Omental fat pad (tissue), 4 donors: ENCODE results near the gene CXCL12. TPM values are rescaled to one million over a fixed set of nuclear protein-coding genes. Genes with fewer than 3 reads are reported as not detected.

Experiments used
- ATAC-seq: fragments of 150-250 bp; one replicate; pipeline ENCODE4 v1.9.1; 2016; ENCODE audit warnings: mild to moderate bottlenecking, moderate library complexity; ENCODE audit not compliant: low FRiP score
- DNase-seq: peaks from one replicate; pipeline ENCODE4 v3.0.0-alpha.2; 2019; ENCODE audit warnings: low spot score
- total RNA-seq, 4 donors: library from RNA; depleted of rRNA; stranded (reverse); fragments of >200 nt; gene quantifications; one replicate each; pipeline ENCODE4 v1.1.0, GENCODE V29; 2016
- TF ChIP-seq, protein P1 (sequence below), 3 donors: fragments of 450-650 bp; IDR thresholded peaks; one replicate each; pipeline ENCODE4 v1.5.1; 2016 to 2017; ENCODE audit warnings: antibody characterized with exemption in 3 of 3, mild to moderate bottlenecking in 3 of 3, moderate library complexity in 2 of 3

The CXCL12 gene
- total RNA-seq, 4 donors from 2014 or later: 53.4 to 277 (median 117) TPM

DNA sequence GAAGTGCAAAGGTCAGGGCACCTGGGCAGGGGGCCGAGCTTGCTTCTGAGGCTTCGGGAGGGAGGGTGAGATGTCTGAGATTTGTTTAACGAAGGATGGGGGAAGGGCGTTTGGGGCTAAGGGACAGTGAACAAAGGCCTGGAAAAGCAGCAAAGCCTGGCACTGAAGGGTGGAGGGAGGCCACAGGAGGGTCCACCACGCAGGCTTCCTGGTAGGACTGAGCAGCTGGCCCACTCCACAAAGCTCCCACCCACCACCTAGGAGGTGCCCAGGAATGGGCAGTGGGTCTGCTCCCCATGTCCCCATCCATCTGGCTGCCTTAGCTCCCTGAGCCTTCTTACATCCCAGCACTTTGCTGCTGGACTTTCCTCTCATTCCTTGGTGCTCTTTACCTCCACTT is 39.4 kb upstream of the CXCL12 start:
- TF ChIP-seq, protein P1, sequence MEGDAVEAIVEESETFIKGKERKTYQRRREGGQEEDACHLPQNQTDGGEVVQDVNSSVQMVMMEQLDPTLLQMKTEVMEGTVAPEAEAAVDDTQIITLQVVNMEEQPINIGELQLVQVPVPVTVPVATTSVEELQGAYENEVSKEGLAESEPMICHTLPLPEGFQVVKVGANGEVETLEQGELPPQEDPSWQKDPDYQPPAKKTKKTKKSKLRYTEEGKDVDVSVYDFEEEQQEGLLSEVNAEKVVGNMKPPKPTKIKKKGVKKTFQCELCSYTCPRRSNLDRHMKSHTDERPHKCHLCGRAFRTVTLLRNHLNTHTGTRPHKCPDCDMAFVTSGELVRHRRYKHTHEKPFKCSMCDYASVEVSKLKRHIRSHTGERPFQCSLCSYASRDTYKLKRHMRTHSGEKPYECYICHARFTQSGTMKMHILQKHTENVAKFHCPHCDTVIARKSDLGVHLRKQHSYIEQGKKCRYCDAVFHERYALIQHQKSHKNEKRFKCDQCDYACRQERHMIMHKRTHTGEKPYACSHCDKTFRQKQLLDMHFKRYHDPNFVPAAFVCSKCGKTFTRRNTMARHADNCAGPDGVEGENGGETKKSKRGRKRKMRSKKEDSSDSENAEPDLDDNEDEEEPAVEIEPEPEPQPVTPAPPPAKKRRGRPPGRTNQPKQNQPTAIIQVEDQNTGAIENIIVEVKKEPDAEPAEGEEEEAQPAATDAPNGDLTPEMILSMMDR (IDR thresholded peaks at IDR 0.05): no peak
- no peak for ATAC-seq
- DNase-seq: no peak

DNA sequence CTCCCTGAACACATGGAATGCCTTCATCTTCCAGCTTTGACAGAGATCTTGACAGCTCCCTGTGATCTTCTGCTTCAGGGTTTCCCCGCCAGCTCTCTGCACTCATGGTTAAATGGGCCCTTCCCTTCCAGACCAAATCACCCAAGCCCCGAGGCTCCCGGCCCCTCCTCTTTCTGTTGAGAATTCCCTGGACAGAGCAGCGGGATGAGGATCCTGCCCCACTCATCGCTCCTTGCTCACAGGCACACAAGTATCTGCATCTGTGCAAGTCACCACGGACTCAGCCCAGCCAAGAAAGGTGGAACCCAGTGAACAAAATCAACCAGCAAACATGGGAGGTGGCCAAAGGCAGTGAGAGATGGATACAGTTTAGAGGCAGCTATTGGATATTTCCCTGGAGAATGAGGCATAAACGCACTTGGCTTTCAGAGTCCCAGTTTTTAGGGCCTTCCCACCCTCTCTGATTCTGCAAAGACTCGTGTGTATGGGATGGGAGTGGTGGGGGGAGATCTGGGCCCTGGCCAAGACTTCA is 37.7 kb upstream of the CXCL12 start:
- ATAC-seq (no peak), DNase-seq (no peak)
- TF ChIP-seq, protein P1 (IDR thresholded peaks at IDR 0.05): no peak

DNA sequence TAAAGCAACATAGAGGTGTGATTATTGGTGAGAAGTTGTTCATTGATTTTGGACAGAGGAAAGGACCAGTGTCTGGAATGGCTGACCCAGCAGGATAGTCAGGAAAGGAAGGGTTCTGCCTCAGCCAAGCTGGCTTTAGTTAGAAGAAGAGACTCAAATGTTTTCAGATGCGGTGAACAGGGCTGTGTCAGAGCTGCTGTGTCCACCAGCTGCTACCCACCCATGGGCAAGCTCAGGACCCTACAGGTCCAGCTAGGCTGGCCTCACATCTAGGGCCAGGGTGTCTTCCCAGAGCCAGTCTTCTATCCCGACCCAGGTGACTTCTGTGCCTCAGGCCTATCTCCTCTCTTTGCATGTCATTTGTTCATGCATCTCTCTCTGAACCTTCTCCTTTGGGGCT is 37.3 kb upstream of the CXCL12 start:
- TF ChIP-seq, protein P1 (IDR thresholded peaks at IDR 0.05): no peak
- DNase-seq: no peak
- no peak for ATAC-seq

DNA sequence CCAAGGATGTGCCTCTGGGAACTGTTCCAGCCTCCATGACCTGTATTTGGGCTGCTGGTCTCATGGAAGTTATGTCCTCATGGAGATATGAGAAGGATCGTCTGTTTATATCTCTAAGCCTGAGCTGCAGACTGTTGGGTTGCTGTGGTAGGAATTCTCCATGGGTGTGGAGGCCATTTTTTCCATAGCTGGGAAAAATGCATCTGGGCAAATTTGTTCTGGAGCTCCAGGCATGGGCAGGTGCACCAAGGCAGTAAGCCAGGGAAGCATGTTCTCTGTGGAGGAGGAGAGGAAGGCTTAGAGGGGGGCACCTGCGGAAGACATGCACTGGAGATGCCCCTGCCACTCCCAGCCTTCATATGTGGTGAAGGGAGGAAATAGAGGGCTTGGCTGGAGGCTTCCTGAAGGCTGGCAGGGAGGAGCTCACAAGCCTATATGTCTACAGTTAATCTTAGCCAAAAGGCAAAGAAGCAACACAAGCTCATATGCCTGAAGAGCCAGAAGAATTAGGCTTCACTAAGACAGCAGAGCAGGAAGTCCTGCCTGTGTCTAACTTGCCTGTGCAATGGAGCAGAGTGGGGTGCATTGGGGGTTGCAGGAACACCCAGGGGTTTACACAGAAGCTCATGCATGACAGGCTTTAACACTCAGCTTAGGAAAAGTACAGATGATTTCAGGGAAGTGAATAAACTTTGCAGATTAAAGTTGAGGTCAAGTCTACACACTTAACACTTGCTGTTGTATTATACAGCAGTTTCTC is 35.1 kb upstream of the CXCL12 start:
- no peak for ATAC-seq
- no peak for DNase-seq
- TF ChIP-seq, protein P1 (IDR thresholded peaks at IDR 0.05): no peak

DNA sequence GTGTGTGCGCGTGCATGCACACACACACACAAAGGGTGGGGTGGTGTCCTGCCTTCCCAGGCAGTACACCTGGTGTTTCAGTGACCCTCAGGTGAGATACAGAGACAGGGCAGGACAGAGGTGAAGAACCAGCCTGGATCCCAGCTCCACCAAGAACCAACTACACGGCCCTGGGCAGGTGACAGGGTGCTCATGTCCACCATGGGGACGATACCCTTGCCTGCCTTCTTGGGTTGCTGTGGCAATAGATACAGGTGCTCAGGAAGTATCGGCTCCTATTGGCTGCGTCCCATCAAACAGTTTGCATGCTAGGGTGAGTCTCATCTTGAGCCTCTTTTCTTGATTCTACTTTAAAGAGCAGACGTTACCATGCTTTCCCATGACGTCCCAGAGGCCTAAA is 33.7 kb upstream of the CXCL12 start:
- no peak for ATAC-seq

DNA sequence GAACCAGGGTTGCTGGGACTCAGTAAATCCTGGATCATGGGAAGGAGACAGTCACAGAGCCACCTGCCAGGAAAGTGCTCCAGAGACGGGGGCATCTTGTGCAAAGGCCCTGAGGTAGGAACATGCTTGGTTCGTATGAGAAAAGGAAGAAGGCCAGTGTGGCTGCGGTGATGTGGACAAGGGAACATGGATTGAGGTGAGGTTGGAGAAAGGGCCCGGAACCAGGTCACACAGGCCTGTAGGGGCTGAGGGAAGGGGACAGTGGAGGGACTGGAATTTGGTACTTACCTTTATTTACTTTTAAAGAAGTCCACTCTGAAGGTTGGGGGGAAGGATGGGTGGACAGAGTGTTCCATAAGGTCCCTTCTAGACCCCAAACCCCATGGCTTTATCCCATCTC is 32.9 kb upstream of the CXCL12 start:
- no peak for ATAC-seq
- DNase-seq: no peak
- TF ChIP-seq, protein P1 (IDR thresholded peaks at IDR 0.05): no peak

More for the DNA sequence above, 33.7 kb upstream of the CXCL12 start:
- no peak for DNase-seq
- TF ChIP-seq, protein P1 (IDR thresholded peaks at IDR 0.05): no peak

DNA sequence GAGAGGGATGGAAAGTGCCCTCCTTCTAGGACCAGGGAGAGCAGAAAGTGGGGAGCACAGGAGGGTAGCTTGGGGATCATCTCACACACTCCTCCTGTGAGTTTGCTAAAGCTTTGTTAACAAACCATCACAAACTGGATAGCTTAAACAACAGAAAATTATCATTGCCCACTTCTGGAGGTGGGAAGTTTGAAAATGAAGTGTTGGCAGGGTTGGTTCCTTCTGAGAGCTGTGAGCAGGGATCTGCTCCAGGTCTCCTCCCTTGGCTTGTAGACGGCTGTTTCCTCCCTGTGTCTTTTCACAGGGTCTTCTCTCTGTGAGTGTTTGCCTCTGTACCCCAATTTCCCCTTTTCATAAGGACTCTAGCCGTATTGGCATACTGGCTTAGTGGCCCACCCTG is 32.0 kb upstream of the CXCL12 start:
- TF ChIP-seq, protein P1 (IDR thresholded peaks at IDR 0.05): no peak
- DNase-seq (no peak), ATAC-seq (no peak)
